GM12878 (cell line): ENCODE data around the gene MYL11. TPM values are rescaled to one million over a fixed set of nuclear protein-coding genes. Genes with fewer than 3 reads are reported as not detected.
"Not testable (repeated sequence)": the region's sequence is repeated elsewhere in the genome, so short reads cannot be mapped to it uniquely, and the experiment has no call there.

Source experiments
- ATAC-seq: fragments of 200-7000 bp; cut with Tn5 transposase; 3 replicates; pipeline ENCODE4 v1.9.1; 2020; ENCODE audit warnings: mild to moderate bottlenecking, moderate library complexity
- BruUV-seq: library from RNA; stranded (reverse); fragments of 400-500 nt; replicated peaks from 2 replicates; lab custom pipeline; 2021; lab: Mats Ljungman, UMichigan
- CTCF ChIA-PET: fragments of 300-600 bp; sonication (Branson Sonifier 250); formaldehyde crosslinking; extraction: SDS; loops from one replicate; lab custom pipeline; 2021; ENCODE audit warnings: inconsistent platforms; lab: Yijun Ruan, JAX
- POLR2A ChIA-PET: fragments of 350-600 bp; formaldehyde crosslinking; extraction: SDS; loops from one replicate; lab custom pipeline; 2021; ENCODE audit warnings: inconsistent platforms; lab: Charles Lee
- RAD21 ChIA-PET: fragments of 300-600 bp; sonication (Branson Sonifier 250); formaldehyde crosslinking; loops from one replicate; lab custom pipeline; 2023; ENCODE audit warnings: antibody characterized with exemption; ENCODE audit not compliant: unreplicated experiment; lab: Charles Lee
- SMC1A ChIA-PET: fragments of 300-600 bp; sonication (Branson Sonifier 250); formaldehyde crosslinking; loops from one replicate; lab custom pipeline; 2023; ENCODE audit not compliant: unreplicated experiment, uncharacterized antibody; lab: Charles Lee
- DNase-seq: peaks from one replicate; pipeline ENCODE4 v3.0.0-alpha.2; 2011; ENCODE audit warnings: low read depth, low spot score
- FAIRE-seq: peaks from 3 replicates; lab custom pipeline; 2011; peaks lifted over from hg19 to GRCh38; lab: Jason Lieb, UNC
- H2AFZ ChIP-seq: 2 replicates; pipeline ENCODE4 v1.6.0; 2011; ENCODE audit warnings: low read depth, low read length, control low read depth; ENCODE audit not compliant: control insufficient read depth
- H3K27ac ChIP-seq: 2 replicates; pipeline ENCODE4 v1.5.1; 2011; ENCODE audit warnings: control low read depth; ENCODE audit not compliant: control insufficient read depth, insufficient read depth
- H3K27me3 ChIP-seq, 2 experiments: replicated peaks in 1 of 2; 2 replicates each; pipeline versions ENCODE4 v1.6.0 to v1.6.1; 2011; ENCODE audit warnings: low read length in 1 of 2; ENCODE audit not compliant: control insufficient read depth in 2 of 2, insufficient read depth in 2 of 2
- H3K36me3 ChIP-seq, 2 experiments: 2 replicates each; pipeline ENCODE4 v1.5.1; 2011; ENCODE audit warnings: low read length in 1 of 2; ENCODE audit not compliant: control insufficient read depth in 2 of 2, insufficient read depth in 2 of 2
- H3K4me1 ChIP-seq: 2 replicates; pipeline ENCODE4 v1.6.1; 2011; ENCODE audit warnings: mild to moderate bottlenecking, low read length, moderate library complexity, mixed read lengths; ENCODE audit not compliant: control insufficient read depth, insufficient read depth
- H3K4me2 ChIP-seq: 2 replicates; pipeline ENCODE4 v1.6.0; 2011; ENCODE audit warnings: control low read depth; ENCODE audit not compliant: control insufficient read depth, insufficient read depth
- H3K4me3 ChIP-seq: fragments of 200-600 bp; sonication (generic); 2 replicates; pipeline ENCODE4 v1.5.1; 2016
- H3K79me2 ChIP-seq: 2 replicates; pipeline ENCODE4 v1.6.0; 2011; ENCODE audit warnings: low read length; ENCODE audit not compliant: control insufficient read depth, insufficient read depth
- H3K9ac ChIP-seq: 2 replicates; pipeline ENCODE4 v1.8.0; 2011; ENCODE audit warnings: low read length, control low read depth, mixed read lengths; ENCODE audit not compliant: control insufficient read depth, insufficient read depth
- H3K9me3 ChIP-seq: replicated peaks from 3 replicates; pipeline ENCODE4 v1.5.1; 2011; ENCODE audit warnings: mild to moderate bottlenecking, low read length; ENCODE audit not compliant: control insufficient read depth, insufficient read depth
- H4K20me1 ChIP-seq: 2 replicates; pipeline ENCODE4 v1.6.0; 2011; ENCODE audit not compliant: control insufficient read depth, insufficient read depth
- WGBS: methylation state at CpG from one replicate; pipeline ENCODE4 v1.1.6; 2016; ENCODE audit warnings: low lambda C conversion rate; ENCODE audit not compliant: insufficient replicate concordance, insufficient coverage; ENCODE audit errors: missing lambda C conversion rate; 5-methylcytosine and 5-hydroxymethylcytosine counted together
- in situ Hi-C: fragments of 300-500 bp; cut with MboI; formaldehyde crosslinking; loops from 9 replicates; pipeline ENCODE4 v1.14.3; 2018; ENCODE audit warnings: mixed read lengths
- intact Hi-C: fragments of 100-400 bp; cut with micrococcal nuclease; formaldehyde crosslinking; loops from one replicate; pipeline ENCODE4 v1.14.2; 2022; ENCODE audit not compliant: unreplicated experiment
- polyA plus RNA-seq, 11 experiments: library from polyadenylated mRNA; depleted of rRNA in 4 of 11; unstranded in 6 of 11; stranded (reverse) in 5 of 11; fragments of >200 nt; fragmentation: Nextera tagmentation in 4 of 11; fragmentation: Illumina TruSeq in 1 of 11; extraction: Ambion mirVana in 4 of 11; extraction: Trizol in 1 of 11; gene quantifications; 1 replicate in 1 of 11; 2 replicates in 10 of 11; pipeline versions ENCODE4 v1.2.1 to v1.2.3, GENCODE V29; 2011 to 2016; ENCODE audit warnings: inconsistent platforms in 2 of 11, missing spikeins in 2 of 11, low read depth in 1 of 11
- total RNA-seq, 4 experiments: library from RNA; depleted of rRNA in 3 of 4; stranded (reverse); fragments of >200 nt in 3 of 4; fragmentation: Illumina TruSeq in 1 of 4; extraction: Trizol in 1 of 4; gene quantifications; 2 replicates each; pipeline versions ENCODE4 v1.2.1 to v1.2.3, GENCODE V29; 2013 to 2021
- TF ChIP-seq, protein P1 (sequence below): fragments of 450-650 bp; IDR thresholded peaks from 2 replicates; pipeline ENCODE4 v1.6.1; 2017; ENCODE audit warnings: antibody characterized with exemption, mild to moderate bottlenecking, moderate library complexity
- TF ChIP-seq, protein P2 (sequence below): fragments of 450-650 bp; IDR thresholded peaks from 2 replicates; pipeline ENCODE4 v1.6.1; 2017; ENCODE audit warnings: borderline replicate concordance

MYL11 gene
- total and polyA plus RNA-seq, 10 of the 15 experiments (the other 5 are each of a cell fraction or from before 2014, with no cell fraction given): 0.19 to 1.2 (median 0.61) TPM; not detected in 5

DNA sequence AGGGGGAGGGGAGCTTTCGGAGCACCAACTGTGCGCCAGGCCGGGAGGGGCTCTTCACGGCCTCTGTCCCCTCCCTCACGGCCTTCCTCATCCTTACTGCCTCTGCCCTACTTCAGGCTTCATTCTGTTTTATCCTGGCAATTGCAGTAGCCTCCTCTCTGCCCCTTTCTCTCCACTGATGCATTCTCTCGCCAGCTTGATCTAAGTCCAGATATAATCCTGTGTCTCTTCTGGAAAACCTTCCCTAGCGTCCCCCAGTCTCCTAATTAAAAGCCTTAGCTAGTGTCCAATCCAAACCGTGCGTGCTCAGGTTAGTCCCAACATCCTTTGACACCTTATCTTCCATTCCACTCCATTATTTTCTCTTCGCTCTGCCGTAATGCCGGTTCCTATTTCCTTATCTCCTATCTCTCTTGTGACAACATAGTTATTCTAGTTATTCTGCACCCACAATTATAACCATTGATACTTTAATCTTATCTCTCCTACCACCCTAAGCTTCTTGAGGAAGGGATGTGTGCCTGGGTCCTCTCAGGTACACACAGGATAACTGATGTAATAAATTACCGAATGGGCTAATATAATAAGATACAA lies 21.5 kb downstream of the MYL11 start (continued):
- TF ChIP-seq, protein P1, sequence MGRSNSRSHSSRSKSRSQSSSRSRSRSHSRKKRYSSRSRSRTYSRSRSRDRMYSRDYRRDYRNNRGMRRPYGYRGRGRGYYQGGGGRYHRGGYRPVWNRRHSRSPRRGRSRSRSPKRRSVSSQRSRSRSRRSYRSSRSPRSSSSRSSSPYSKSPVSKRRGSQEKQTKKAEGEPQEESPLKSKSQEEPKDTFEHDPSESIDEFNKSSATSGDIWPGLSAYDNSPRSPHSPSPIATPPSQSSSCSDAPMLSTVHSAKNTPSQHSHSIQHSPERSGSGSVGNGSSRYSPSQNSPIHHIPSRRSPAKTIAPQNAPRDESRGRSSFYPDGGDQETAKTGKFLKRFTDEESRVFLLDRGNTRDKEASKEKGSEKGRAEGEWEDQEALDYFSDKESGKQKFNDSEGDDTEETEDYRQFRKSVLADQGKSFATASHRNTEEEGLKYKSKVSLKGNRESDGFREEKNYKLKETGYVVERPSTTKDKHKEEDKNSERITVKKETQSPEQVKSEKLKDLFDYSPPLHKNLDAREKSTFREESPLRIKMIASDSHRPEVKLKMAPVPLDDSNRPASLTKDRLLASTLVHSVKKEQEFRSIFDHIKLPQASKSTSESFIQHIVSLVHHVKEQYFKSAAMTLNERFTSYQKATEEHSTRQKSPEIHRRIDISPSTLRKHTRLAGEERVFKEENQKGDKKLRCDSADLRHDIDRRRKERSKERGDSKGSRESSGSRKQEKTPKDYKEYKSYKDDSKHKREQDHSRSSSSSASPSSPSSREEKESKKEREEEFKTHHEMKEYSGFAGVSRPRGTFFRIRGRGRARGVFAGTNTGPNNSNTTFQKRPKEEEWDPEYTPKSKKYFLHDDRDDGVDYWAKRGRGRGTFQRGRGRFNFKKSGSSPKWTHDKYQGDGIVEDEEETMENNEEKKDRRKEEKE: no peak
- TF ChIP-seq, protein P2, sequence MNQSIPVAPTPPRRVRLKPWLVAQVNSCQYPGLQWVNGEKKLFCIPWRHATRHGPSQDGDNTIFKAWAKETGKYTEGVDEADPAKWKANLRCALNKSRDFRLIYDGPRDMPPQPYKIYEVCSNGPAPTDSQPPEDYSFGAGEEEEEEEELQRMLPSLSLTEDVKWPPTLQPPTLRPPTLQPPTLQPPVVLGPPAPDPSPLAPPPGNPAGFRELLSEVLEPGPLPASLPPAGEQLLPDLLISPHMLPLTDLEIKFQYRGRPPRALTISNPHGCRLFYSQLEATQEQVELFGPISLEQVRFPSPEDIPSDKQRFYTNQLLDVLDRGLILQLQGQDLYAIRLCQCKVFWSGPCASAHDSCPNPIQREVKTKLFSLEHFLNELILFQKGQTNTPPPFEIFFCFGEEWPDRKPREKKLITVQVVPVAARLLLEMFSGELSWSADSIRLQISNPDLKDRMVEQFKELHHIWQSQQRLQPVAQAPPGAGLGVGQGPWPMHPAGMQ: no peak

DNA sequence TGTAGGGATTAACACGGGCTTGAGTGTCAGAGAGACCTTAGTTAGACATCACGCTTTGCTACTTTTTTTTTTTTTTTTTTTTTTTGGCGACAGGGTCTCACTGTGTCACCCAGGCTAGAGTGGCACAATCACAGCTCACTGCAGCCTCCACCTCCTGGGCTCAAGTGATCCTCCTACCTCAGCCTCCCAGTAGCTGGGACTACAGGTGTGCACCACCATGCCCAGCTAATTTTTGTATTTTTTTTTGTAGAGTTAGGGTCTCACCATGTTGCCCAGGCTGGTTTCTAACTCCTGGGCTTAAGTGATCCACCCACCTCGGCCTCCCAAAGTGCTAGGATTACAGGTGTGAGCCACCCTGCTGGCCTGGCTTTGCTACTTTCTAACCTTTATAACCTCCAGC lies 22.0 kb downstream of the MYL11 start:
- H2AFZ ChIP-seq, intact Hi-C loops, H3K27me3 ChIP-seq, ATAC-seq, BruUV-seq, H3K36me3 ChIP-seq, H3K79me2 ChIP-seq, H3K9me3 ChIP-seq, H3K4me2 ChIP-seq, H4K20me1 ChIP-seq, DNase-seq, in situ Hi-C loops, H3K27ac ChIP-seq, H3K4me3 ChIP-seq, H3K9ac ChIP-seq, FAIRE-seq: not testable (repeated sequence)
- 98% methylated on average over 3 of the region's 4 CpGs for WGBS
- ChIA-PET RAD21 (interaction anchor here (0.9 to 2.4 kb wide), 4 partner anchors 12 to 42 kb away, joined by 3 to 32 read pairs (median 6); partner anchors contain the start of gene ZNF771), CTCF (interaction anchor here (0.9 to 3.3 kb wide), 8 partner anchors 9 to 202 kb away, joined by 3 to 29 read pairs (median 3); partner anchors contain the start of genes SEPTIN1 and ZNF771), SMC1A (interaction anchor here (1.2 to 2.4 kb wide), 5 partner anchors 9 to 139 kb away, joined by 3 to 12 read pairs (median 9); partner anchors contain the start of genes SEPTIN1, TBC1D10B and ZNF771), POLR2A (interaction anchor here (0.6 to 3.1 kb wide), 6 partner anchors 9 to 637 kb away, joined by 3 to 25 read pairs (median 8); partner anchors contain the start of genes SEPTIN1, STX4 and ZNF771)
- peaks cover 13% of the 10 kb centered on the region for H3K4me1 ChIP-seq
